CD4-positive, alpha-beta T cell treated with Interleukin-15 for 1 hour (primary cell): ENCODE data around the gene CUEDC2.
A peak's percentile ranks its signal among the peaks of the same experiment; 100 is the strongest.
"Not testable (repeated sequence)": the region's sequence is repeated elsewhere in the genome, so short reads cannot be mapped to it uniquely, and the experiment has no call there.

ENCODE experiments used
- DNase-seq: peaks from one replicate; pipeline ENCODE4 v3.0.0-alpha.2; 2020

Gene CUEDC2

GRCh38 chr10:102454662-102455487 lies 22.5 kb upstream of the CUEDC2 start:
- DNase-seq, result not testable (repeated sequence)

DNA sequence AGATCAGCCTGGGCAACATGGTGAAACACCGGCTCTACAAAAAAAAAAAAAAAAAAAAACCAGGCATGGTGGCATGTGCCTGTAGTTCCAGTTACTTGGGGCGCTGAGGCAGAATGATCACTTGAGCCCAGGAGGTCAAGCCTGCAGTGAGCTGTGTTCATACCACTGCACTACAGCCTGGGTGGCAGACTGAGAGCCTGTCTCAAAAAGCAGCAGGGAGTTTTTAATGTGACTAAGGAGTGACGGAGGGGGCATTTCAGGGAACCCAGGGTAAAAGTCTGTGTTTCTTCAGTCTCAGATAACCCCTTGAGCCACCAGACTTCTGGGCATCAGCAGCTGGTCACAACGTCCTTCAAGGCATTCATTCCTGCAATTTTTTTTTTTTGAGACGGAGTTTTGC lies 21.1 kb upstream of the CUEDC2 start:
- no peak for DNase-seq

GRCh38 chr10:102452672-102453340 lies 20.4 kb upstream of the CUEDC2 start:
- peak; percentile 76 for DNase-seq

DNA sequence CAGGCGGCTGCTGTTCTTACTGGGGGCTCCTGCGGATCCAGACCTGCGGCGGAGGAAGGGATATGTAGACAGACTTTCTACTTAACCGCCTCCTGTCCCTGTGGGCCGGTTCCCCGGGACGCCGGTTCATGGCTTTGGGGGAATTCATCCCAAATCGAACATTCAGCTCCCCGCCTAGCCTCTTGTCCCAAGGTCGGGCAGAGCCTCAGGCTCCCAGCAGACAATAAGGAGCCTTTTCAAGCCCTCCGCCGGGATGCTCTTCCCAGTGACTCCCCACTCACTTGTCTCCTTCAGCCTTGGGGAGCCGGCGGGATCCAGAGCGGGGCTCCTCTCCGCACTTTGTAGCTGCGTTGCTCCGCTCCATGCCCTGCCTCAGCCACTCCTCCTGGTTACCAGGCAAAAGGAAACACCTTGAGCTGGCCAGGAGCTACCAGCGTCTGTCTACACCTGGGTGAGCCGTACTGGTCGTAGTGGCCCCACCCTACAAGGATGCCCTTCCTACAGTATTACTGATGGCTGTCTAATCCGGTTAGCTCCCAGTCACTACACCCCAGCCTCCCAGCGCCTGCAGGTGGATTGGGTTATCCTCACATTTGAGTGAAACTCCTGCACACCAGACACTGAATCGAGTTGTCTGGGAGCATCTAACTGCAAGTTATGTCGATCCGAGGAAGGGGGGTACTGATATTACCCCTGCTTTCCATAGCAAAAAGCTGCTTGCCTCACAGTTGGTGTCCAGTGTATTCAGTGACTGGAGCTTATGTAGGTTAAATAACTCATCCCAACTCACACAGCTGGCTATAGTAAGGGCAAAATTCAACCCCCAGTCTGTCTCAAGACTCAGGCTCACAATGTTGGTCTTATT lies 19.0 kb upstream of the CUEDC2 start, which contains the start of gene C10orf95:
Gene C10orf95, minus strand, starts transcription at position 439 of the 865 bp plus-strand sequence. CDS start 450 bp downstream, outside the sequence.
- DNase-seq, result no peak

- peak; percentile 94 for DNase-seq
Observed at GRCh38 chr10:102450374-102451104, 18.2 kb upstream of the CUEDC2 start.

GRCh38 chr10:102450124-102450373 lies 17.7 kb upstream of the CUEDC2 start:
- DNase-seq, result no peak

- DNase-seq, result peak; percentile 91
Observed at GRCh38 chr10:102449321-102450123, 17.1 kb upstream of the CUEDC2 start.

- no peak for DNase-seq
Observed at GRCh38 chr10:102444851-102445250, 12.5 kb upstream of the CUEDC2 start.

DNA sequence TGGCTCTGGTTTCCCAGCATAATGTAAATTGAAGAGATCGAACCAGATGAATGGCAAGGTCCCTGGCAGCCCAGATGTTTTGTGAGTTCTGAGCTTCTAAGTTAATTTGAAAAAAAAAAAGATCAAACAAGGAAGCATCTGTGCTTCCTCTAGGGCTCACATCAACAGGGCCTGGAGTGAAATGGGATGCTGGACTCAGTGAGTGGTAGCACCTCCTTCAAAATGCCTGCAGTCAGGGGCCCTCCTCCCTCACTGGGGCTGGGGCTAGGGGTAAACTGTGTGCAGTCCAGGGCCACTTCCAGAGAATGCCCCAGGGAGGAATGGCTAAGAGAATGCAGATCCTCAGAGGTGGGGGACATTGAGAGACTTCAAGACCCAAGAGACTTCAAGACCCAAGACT lies 6.0 kb upstream of the CUEDC2 start:
- no peak for DNase-seq

DNA sequence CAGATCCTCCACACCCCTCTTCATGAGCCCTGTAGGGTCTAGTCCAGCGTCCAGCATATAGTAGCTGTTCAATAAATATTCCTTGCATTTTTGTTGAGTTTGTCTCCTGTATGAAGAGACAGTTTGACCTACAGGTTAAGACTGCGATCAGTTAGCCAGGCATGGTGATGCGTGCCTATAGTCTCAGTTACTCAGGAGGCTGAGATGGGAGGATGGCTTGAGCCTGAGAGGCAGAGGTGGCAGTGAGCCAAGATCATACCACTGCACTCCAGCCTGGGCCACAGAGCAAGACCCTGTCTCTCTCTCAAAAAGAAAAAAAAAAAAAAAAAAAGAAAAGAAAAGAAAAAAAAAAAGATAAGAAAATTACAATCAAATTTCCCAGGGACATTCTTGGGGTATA lies 5.1 kb upstream of the CUEDC2 start:
- no peak for DNase-seq

GRCh38 chr10:102436312-102436711 lies 3.9 kb upstream of the CUEDC2 start:
- DNase-seq, result no peak

DNA sequence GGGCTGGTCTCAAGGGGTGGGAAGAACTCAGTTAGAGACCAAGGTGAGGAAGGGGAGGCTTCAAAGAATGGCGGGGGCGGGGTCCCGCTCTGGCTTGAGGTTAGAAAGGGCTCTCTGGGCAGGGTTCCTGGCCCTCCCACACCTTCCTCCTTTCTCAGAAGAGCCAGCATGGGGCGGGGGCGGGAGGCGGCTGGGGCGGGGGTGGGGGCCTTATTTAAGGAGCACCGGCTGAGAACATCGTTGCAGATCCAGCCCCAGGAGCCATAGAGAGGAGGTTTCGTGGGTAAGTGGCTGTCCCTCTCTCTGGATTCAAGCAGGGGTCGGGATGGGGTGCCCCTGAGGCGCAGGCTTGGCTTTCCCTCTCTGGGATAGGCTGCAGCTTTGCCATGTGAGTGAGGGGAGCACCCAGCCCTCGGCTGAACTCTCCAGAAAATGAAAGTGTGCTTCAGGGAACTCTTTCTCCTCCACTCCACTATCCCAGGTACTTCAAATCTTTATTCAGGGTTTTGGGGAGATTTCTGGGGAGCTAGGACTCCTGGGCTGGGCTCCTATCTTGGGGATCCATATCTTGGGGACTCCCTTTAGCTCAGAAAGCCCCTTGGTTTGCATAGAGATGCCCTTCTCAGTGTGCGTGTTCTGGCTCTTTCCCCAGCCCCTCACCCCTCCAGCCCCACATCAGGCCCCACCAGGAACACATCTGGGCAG lies 3.3 kb upstream of the CUEDC2 start:
- DNase-seq, result no peak

- no peak for DNase-seq
Observed at GRCh38 chr10:102435133-102435497, 2.7 kb upstream of the CUEDC2 start.

DNA sequence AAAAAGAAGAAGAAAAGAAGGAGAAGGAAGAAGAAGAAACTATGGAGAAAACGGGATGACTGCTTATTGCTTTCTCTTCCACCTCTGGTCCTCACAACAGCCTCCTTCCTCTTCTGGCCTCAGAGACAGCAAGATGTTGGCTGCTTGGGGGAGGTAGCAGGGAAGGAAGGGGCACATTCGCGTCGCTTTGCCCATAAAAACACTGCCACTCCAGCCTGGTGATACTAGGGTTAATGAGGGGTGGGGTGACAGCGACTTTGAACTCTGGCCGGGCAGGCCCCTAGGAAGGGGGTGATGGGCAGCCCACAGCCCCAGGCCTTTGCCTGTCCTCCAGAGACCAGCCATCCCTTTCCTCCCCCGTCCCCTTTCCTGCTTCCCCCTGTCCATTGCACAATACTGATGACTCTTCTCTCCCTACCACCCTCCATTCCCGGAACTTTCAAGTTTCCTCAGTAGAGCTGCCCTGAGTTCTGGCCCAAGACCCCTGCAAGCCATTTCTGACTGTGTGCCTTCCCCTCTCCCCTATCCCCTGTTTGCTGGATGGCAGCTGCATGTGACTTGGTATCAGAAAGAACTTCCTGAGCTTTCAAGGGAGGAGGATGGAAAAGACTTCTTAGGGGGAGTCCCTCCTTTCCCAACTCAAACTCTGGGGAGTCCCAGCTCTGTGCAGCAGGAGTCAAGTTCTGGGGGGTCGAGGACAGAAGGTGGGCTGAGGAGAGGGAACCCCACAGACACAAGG lies 2.2 kb upstream of the CUEDC2 start:
- no peak for DNase-seq

DNA sequence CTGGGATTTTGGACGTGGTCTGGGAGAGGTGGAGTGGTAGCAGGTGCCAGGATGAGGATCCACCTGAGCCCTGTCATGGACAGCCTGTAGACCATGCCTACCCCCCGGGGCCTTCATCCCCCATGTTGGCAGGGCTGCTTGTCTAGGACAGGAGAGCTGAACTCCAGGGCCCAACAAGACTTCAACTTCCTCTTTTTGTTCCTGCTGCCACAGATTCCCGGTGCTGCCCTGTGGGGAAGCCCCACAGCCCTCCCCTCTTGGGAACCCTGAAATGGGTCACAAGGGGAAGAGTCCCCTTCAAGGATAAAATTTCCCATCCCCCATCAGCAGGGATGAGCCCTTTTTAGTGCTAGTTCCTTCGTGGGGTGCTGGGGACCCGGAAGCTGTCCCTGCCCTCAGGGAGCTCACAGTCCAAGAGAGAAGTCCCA lies 1.3 kb upstream of the CUEDC2 start:
- DNase-seq, result peak; percentile 37

DNA sequence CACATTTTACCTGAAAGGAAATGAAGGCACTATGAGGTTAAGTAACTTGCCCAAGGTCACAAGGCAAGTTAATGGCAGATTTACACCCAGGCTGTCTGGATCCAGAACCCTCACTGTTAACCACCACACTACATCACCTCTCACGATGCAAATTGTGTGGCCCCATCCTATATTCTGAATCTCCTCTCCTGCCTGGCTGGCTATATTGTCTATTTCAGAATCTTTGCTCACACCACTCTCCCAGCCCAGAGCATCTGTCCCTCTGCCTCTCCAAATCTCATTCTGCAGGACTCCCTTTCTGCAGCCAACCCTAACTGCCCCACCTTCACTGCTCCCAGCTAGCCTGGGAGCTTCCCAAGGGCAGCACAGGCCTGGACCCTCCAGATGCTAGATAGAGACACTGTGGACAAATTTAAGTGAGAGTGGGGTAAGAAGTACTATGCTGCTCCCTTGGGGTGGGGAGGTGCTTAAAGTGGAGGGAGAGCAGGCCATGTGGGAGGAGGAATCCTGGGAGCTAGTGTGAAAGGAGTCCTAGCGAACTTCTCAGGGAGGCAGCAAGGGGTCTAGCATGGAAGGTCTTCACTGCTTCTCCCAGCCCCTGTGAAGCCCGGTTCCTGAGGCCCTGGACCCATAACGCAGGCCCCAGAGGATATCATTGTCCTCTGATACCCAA lies 786 bp downstream of the CUEDC2 start:
- DNase-seq, result no peak

GRCh38 chr10:102429468-102429867 lies 2.9 kb downstream of the CUEDC2 start:
- DNase-seq, result no peak

DNA sequence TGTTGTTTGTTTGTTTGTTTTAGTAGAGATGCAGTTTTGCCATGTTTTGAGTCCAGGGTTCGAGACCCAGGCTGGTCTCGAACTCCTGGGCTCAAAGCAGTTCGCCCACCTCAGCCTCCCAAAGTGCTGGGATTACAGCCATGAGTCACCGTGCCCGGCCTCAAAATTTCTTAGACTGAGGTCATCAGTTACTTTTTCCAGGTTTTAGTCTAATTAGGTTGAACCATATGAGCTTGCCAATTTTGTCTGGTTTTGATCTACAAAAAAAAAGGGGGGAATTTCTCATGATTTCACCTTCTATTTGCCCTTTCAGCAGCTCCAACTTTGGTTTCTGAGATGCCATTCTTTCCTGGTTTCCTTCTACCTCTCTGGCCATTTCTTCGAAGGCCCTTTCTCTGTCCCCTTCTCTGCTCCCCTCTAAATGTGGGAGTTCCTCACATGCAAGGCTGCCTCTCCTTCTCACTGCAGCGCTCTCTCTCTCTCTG lies 5.5 kb downstream of the CUEDC2 start:
- DNase-seq, result no peak

- no peak for DNase-seq
Observed at GRCh38 chr10:102425444-102425843, 6.9 kb downstream of the CUEDC2 start.

DNA sequence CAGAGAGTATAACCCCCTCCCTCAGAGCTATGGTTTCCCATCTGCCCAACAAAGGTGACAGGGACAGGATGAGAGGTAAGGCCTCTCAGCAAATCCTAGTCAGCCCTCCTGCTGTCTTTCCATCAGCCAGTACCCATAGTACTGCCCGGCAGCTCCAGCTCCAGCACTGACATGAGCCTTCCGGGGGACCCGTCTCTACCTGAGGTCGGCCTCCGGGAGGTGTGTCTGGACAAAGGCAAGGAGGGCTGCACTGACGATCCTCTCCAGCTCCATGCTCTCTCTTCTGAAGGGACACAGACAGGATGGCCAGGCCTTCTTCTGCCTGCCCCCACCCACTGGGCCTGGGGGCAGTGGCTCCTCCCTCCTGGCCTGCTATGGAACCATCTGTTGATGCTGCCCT lies 7.5 kb downstream of the CUEDC2 start:
- DNase-seq, result no peak
